ENCODE data around the gene LMAN1. TPM values are rescaled to one million over a fixed set of nuclear protein-coding genes. Genes with fewer than 3 reads are reported as not detected.

LMAN1 gene
- total RNA-seq, 1 donor from 2014 or later = 82.5 TPM

Other genes with a start within 250 kb of the LMAN1 start
- gene SEC11C, start 219.4 kb downstream of the LMAN1 start, total RNA-seq (ENCODE audit: low replicate concordance) = 70.5 and 101 TPM in 2 replicates
- 1.2 and 3.0 TPM in 2 replicates for gene GRP, start 139.1 kb downstream of the LMAN1 start, total RNA-seq (ENCODE audit: low replicate concordance)
- not detected in 2 replicates for gene RAX, start 85.8 kb downstream of the LMAN1 start, total RNA-seq (ENCODE audit: low replicate concordance)
- not detected in 2 replicates for gene CPLX4, start 40.6 kb downstream of the LMAN1 start, total RNA-seq (ENCODE audit: low replicate concordance)